ENCODE data around the gene TESMIN. TPM values are rescaled to one million over a fixed set of nuclear protein-coding genes. Genes with fewer than 3 reads are reported as not detected.

TESMIN gene
- polyA plus RNA-seq, 4 donors: 17.8 to 21.3 (median 19.5) TPM

DNA sequence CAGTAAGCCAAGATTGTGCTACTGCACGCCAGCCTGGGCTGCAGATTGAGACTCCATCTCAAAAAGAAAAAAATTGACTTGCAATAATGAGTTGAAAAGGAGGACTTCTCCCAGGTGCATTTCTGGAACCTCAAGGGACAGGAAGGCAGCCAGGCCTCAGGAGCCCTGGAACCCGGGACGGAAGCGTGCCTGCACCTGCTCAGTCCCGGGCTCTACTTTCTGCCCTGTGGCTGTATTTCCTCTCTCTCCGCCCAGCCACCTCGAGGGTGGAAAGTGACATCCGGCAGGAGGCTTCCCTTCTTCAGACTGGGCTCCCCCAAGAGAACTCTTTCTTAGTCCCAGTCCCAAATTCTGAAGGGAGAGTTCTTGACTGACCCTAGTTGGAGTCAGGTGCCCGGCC lies 87.2 kb downstream of the TESMIN start:
- no peak for DNase-seq (ENCODE audit: low read depth in 4 of 4, low spot score in 3 of 4)

DNA sequence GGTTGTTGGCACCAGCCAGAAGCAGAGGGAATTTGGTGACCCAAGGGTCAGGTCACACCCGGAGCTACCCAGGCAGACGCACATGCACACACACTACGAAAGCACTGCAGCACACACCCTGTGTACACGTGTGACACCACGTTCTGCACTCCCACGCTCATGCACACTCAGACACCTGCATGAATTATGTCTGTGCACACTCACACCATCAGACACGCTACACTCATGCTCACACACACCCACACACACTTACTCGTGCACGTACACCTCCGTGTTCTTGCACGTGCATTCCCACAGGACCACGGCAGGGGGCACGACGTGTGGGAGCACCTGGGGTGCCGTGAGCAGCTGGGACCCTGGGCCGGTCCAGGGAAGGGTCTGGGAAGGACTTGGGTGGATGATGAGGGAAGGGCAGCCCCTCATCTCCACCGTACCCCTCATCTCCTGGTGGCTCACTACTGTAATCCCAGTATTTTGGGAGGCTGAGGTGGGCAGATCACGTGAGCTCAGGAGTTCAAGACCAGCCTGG lies 87.8 kb downstream of the TESMIN start:
- DNase-seq (ENCODE audit: low read depth in 4 of 4, low spot score in 3 of 4): no peak

DNA sequence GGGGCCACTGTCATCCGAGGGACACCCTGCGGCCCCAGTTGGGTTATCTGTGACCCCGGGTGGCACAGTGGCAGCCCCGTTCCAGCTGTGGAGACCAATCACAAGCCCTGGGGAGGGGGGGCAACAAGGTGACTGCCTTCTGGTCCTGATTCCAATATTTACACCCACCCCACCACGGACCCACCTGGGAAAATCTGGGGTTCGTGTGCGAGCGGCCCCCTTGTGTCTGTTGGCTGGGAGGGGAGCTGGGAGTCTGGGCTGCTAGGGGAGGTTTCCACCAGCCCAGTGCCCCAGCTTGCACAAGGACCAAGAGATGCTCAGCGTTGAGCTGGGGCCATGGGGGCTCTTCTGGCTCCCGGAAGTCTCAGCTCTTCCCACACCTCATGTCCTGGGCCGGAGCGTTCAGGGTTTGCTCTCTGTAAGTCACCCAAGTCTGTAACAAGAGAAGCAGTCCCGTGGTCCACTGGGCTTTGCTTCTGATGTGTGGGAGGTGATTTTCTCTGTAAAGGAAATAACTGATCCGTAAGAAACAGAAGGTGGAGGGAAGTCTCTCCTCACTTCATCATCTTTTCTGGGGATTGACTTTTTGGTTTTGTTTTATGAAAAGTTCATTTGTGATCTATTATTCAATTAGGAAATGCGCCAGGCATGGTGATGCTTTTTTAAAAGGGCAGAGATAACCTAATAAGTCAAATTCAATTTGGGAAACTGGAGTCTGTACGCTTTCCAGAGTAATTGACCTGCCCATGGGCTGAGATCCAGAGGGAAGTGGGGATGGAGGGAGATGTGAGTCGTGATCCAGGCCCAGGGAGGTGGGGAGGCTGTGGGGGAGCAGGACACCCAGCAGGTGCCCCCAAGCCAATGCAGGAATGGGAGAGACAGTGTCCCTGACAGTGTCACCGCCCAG lies 89.4 kb downstream of the TESMIN start:
- no peak for DNase-seq (ENCODE audit: low read depth in 4 of 4, low spot score in 3 of 4)

DNA sequence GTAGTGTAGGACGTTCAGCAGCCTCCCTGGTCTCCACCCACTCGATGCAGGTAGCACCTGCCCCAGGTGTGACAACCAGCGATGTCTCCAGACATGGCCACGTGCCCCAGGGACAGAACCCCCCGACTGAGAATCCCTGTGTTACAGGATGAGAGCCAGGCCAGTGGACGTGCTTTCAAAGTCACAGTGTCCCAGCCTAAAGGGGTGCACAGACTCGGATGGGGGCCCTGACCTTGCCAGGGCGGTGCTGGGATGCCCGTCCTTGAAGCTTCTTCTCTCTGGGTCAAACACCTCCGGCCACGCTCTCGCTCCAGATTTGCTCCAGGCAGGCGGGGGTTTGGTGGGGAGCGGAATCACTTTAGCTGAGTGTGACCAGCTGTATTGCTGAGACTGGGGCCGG lies 90.3 kb downstream of the TESMIN start:
- DNase-seq (ENCODE audit: low read depth in 4 of 4, low spot score in 3 of 4): no peak

DNA sequence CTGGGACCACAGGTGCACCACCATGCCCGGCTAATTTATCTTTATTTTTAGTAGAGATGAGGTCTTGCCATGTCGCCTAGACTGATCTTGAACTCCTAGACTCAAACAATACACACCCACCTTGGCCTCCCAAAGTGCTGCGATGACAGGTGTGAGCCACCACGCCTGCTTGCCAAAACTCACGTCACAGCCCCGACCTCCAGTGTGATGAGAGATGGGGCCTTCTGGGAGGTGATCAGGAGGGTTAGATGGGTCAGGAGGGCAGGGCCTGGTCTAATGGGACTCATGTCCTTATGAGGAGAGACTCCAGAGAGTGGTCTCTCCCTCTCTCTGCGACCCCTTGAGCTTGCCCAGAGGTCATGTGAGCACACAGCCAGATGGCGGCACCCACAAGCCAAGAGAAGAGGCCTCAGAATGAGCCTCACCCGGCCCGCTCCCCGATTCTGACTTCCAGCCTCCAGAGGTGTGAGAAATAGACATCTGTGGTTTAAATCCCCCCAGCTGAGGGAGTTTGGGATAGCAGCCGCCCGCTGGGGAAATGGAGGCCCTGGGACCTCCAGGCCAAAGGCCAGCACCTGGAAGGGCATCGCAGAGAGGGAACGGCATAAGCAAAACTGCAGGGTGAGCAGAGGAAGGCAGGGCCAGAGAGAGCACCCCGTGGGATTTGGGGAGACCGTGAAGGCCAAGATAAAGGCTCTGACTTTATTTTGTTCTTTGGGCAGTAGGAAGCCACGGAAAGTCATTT lies 91.1 kb downstream of the TESMIN start:
- DNase-seq (ENCODE audit: low read depth in 4 of 4, low spot score in 3 of 4): no peak

DNA sequence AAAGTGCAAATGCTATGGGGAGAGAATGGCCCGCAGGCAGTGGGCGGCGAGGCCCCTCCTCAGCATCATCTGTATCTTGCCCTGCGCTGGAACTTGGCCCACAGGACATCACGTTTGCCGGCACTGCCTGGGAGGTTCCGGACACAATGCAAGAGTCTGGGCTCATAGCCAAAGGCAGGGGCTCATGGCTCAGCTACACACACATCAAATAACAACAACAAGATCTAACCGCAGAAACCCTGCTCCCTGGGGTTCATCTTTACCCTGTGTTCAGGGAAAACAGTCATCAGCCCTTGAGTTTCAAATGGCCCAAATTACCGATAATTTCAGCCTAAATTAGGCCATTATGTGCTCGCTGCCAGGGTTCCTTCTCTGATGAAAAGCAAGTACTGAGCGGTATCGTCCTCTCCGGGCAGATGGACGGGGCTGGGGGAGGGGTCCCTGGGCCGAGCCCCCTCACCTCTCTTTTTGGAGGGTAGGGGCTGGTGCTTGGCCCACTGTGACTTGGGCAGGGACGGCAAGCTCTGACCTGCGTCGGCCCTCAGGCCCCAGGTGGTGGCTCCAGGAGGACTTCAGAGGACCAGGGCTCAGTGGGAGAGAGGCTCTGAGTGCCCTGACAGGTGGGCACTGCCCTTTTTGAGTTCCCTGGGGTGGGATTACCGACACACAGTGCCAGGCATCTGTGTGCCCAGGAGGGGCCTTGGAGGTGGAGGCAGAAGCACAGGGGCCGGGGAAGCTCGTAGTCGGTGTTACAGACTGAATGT lies 92.0 kb downstream of the TESMIN start:
- peak in 3 of 4 donors; percentile 39 to 62 (median 40) for DNase-seq (ENCODE audit: low read depth in 4 of 4, low spot score in 3 of 4)

DNA sequence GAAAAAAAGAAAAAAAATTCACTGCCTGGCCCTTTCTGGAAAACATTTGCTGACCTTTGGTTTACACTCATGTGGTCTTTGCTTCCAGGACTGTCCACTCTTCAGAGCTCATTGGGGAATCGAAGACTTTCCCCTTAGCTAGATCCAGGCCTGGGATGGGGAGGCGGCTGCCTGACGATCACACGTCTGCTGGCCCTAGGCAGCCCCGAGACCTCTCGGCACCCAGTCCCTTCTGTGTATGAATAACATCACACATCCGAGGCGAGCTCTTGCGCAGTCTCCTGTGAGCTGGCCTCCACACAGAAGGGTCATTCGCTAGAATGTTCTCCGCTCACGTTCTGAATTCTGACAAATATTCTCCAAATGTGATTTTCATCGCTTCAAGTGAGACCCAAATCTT lies 92.7 kb downstream of the TESMIN start:
- DNase-seq (ENCODE audit: low read depth in 4 of 4, low spot score in 3 of 4): no peak

DNA sequence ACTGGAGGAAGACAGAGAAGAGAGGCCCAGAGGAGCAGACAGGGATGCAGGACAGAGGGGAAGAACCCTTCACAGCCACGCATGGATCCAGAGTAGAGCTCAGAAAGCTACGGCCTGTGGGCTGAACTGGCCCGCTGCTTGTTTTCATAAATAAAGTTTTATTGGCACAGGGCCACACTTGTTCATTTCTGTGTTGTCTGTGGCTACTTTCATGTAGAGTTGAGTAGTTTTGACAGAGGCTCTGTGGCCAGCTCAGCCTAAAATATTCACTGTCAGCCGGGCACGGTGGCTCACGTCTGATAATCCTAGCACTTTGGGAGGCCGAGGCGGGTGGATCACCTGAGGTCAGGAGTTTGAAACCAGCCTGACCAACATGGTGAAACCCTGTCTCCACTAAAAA lies 93.2 kb downstream of the TESMIN start:
- DNase-seq (ENCODE audit: low read depth in 4 of 4, low spot score in 3 of 4): no peak

Other genes starting within 250 kb of the TESMIN start
- 1 to 10 TPM in 1 of 4 donors, under 1 TPM in 2, not detected in 1; 0.42 to 1.1 (median 0.44) TPM for gene GAL, start 67.0 kb downstream of the TESMIN start, polyA plus RNA-seq (ENCODE audit: insufficient read length in 4 of 4)
- 10 to 100 TPM; 31.6 to 37.1 (median 35.4) TPM for gene CPT1A, start 90.4 kb upstream of the TESMIN start, polyA plus RNA-seq (ENCODE audit: insufficient read length in 4 of 4)
- 10 to 100 TPM; 68.3 to 90.7 (median 73.2) TPM for gene MRPL21, start 152.3 kb upstream of the TESMIN start, polyA plus RNA-seq (ENCODE audit: insufficient read length in 4 of 4)
- gene IGHMBP2, start 152.4 kb upstream of the TESMIN start, polyA plus RNA-seq (ENCODE audit: insufficient read length in 4 of 4): 10 to 100 TPM; 15.2 to 22.5 (median 16.3) TPM
- gene MRGPRD, start 229.5 kb upstream of the TESMIN start, polyA plus RNA-seq (ENCODE audit: insufficient read length in 4 of 4): not detected

Data from right renal pelvis (tissue), 4 donors.